ENCODE results near the gene AMPD2.

Gene AMPD2

GRCh38 chr1:109622895-109623294 lies 3.3 kb downstream of the AMPD2 start:
- DNase-seq (ENCODE audit: low read depth), result no peak
- TF ChIP-seq MAX (IDR thresholded peaks at IDR 0.05; ENCODE audit: low read depth, low read length) (no peak), POLR2A (IDR thresholded peaks at IDR 0.05; ENCODE audit: extremely low read depth, insufficient read length) (no peak), CTCF (IDR thresholded peaks at IDR 0.05; ENCODE audit: low read depth, low read length) (no peak), MYC (IDR thresholded peaks at IDR 0.05; ENCODE audit: low read depth, low read length) (no peak)
- H3K4me3 ChIP-seq (ENCODE audit: low read depth, low read length), result peak overlapping the region; percentile 87

GRCh38 chr1:109623601-109624161 lies 4.0 kb downstream of the AMPD2 start:
- H3K4me3 ChIP-seq (ENCODE audit: low read depth, low read length), result peak overlapping the region; percentile 60
- TF ChIP-seq CTCF (IDR thresholded peaks at IDR 0.05; ENCODE audit: low read depth, low read length) (no peak), POLR2A (IDR thresholded peaks at IDR 0.05; ENCODE audit: extremely low read depth, insufficient read length) (no peak), MAX (IDR thresholded peaks at IDR 0.05; ENCODE audit: low read depth, low read length) (no peak), MYC (IDR thresholded peaks at IDR 0.05; ENCODE audit: low read depth, low read length) (no peak)
- peak; percentile 43 for DNase-seq (ENCODE audit: low read depth)

- peak overlapping the region; percentile 60 for H3K4me3 ChIP-seq (ENCODE audit: low read depth, low read length)
- peak; percentile 92 for DNase-seq (ENCODE audit: low read depth)
- TF ChIP-seq MYC (IDR thresholded peaks at IDR 0.05; ENCODE audit: low read depth, low read length), result no peak
- no peak for TF ChIP-seq CTCF (IDR thresholded peaks at IDR 0.05; ENCODE audit: low read depth, low read length)
- no peak for TF ChIP-seq MAX (IDR thresholded peaks at IDR 0.05; ENCODE audit: low read depth, low read length)
- TF ChIP-seq POLR2A (IDR thresholded peaks at IDR 0.05; ENCODE audit: extremely low read depth, insufficient read length), result no peak
These were observed 4.8 kb downstream of the AMPD2 start for GRCh38 chr1:109624201-109625010.

- no peak overlapping the region for H3K4me3 ChIP-seq (ENCODE audit: low read depth, low read length)
- DNase-seq (ENCODE audit: low read depth), result no peak
- TF ChIP-seq POLR2A (IDR thresholded peaks at IDR 0.05; ENCODE audit: extremely low read depth, insufficient read length), result no peak
- no peak for TF ChIP-seq MAX (IDR thresholded peaks at IDR 0.05; ENCODE audit: low read depth, low read length)
- TF ChIP-seq MYC (IDR thresholded peaks at IDR 0.05; ENCODE audit: low read depth, low read length), result no peak
- no peak for TF ChIP-seq CTCF (IDR thresholded peaks at IDR 0.05; ENCODE audit: low read depth, low read length)
These were observed 5.5 kb downstream of the AMPD2 start for GRCh38 chr1:109625176-109625575.

- no peak for TF ChIP-seq MAX (IDR thresholded peaks at IDR 0.05; ENCODE audit: low read depth, low read length)
- no peak for TF ChIP-seq POLR2A (IDR thresholded peaks at IDR 0.05; ENCODE audit: extremely low read depth, insufficient read length)
- no peak for TF ChIP-seq MYC (IDR thresholded peaks at IDR 0.05; ENCODE audit: low read depth, low read length)
- no peak for TF ChIP-seq CTCF (IDR thresholded peaks at IDR 0.05; ENCODE audit: low read depth, low read length)
- DNase-seq (ENCODE audit: low read depth), result no peak
- H3K4me3 ChIP-seq (ENCODE audit: low read depth, low read length), result no peak overlapping the region
These were observed 6.2 kb downstream of the AMPD2 start for GRCh38 chr1:109625601-109626560.

Data from NB4 (cell line).